SU-DHL-6 (cell line): ENCODE measurements around the gene INSC.

Source experiments
- H2AFZ ChIP-seq: fragments of 200-600 bp; sonication (generic); 2 replicates; pipeline ENCODE4 v1.6.1; 2014; ENCODE audit warnings: low read depth, mild to moderate bottlenecking, moderate library complexity, mixed read lengths, antibody characterized with exemption, low read length; ENCODE audit not compliant: severe bottlenecking
- H3F3A ChIP-seq: fragments of 200-600 bp; shearing (Covaris generic); 2 replicates; pipeline ENCODE4 v1.6.0; 2016; ENCODE audit warnings: antibody characterized with exemption, mild to moderate bottlenecking; ENCODE audit not compliant: insufficient read depth
- H3K27ac ChIP-seq: fragments of 200-600 bp; sonication (generic); 2 replicates; pipeline ENCODE4 v1.5.1; 2016; ENCODE audit warnings: low read depth, mild to moderate bottlenecking, low read length, moderate library complexity, mixed read lengths
- H3K27me3 ChIP-seq: fragments of 200-600 bp; sonication (generic), shearing (Covaris generic); 2 replicates; pipeline ENCODE4 v1.6.0; 2014; ENCODE audit warnings: mild to moderate bottlenecking, low read length
- H3K36me3 ChIP-seq: fragments of 200-600 bp; sonication (generic); 2 replicates; pipeline ENCODE4 v1.6.1; 2014; ENCODE audit warnings: mild to moderate bottlenecking, low read length, mixed read lengths
- H3K4me2 ChIP-seq: fragments of 300-600, 200-600 bp; shearing (Covaris generic), sonication (generic); 2 replicates; pipeline ENCODE4 v1.6.0; 2014; ENCODE audit warnings: low read length, low read depth, mild to moderate bottlenecking; ENCODE audit not compliant: poor library complexity, severe bottlenecking
- H3K4me3 ChIP-seq: fragments of 200-600 bp; sonication (generic); 2 replicates; pipeline ENCODE4 v1.5.1; 2014; ENCODE audit warnings: antibody characterized with exemption, low read length, mild to moderate bottlenecking, mixed read lengths; ENCODE audit not compliant: insufficient read depth, poor library complexity, severe bottlenecking
- H3K79me2 ChIP-seq: fragments of 200-600 bp; sonication (generic); 2 replicates; pipeline ENCODE4 v1.6.1; 2014; ENCODE audit warnings: mild to moderate bottlenecking, low read length, moderate library complexity; ENCODE audit not compliant: insufficient read depth
- H3K9ac ChIP-seq: fragments of 200-600 bp; sonication (generic); 2 replicates; pipeline ENCODE4 v1.7.0; 2014; ENCODE audit warnings: mild to moderate bottlenecking, low read length
- H3K9me2 ChIP-seq: fragments of 200-600 bp; sonication (generic); replicated peaks from 2 replicates; pipeline ENCODE4 v1.6.1; 2014; ENCODE audit warnings: low read length; ENCODE audit not compliant: insufficient read depth
- H3K9me3 ChIP-seq: fragments of 200-600 bp; sonication (generic); 2 replicates; pipeline ENCODE4 v1.6.1; 2014; ENCODE audit warnings: low read length, mixed read lengths; ENCODE audit not compliant: insufficient read depth
- H4K20me1 ChIP-seq: fragments of 200-600 bp; sonication (generic); 2 replicates; pipeline ENCODE4 v1.6.1; 2014; ENCODE audit warnings: low read depth, mild to moderate bottlenecking, antibody characterized with exemption, low read length, moderate library complexity, mixed read lengths
- CTCF ChIP-seq: fragments of 200-600 bp; sonication (generic); IDR thresholded peaks from one replicate; pipeline ENCODE4 v1.5.1; 2017; ENCODE audit warnings: antibody characterized with exemption, mild to moderate bottlenecking, low read length, moderate library complexity; ENCODE audit not compliant: insufficient read depth, poor library complexity, severe bottlenecking
- EZH2phosphoT487 ChIP-seq: fragments of 200-600 bp; sonication (generic), shearing (Covaris generic); conservative IDR thresholded peaks from 2 replicates; pipeline ENCODE4 v1.6.1; 2018; ENCODE audit warnings: mild to moderate bottlenecking, antibody characterized with exemption, low read length, moderate library complexity, mixed read lengths

The INSC gene

GRCh38 chr11:15199693-15200092, 85.0 kb downstream of the INSC start:
- TF ChIP-seq EZH2phosphoT487 (no peak), CTCF (no peak)
- H3K4me3 ChIP-seq: no peak overlapping the region
- H4K20me1 ChIP-seq: no peaks in the 10 kb centered on the region
- H3K36me3 ChIP-seq: no peaks in the 10 kb centered on the region
- no peaks in the 10 kb centered on the region for H3F3A ChIP-seq
- H3K9me2 ChIP-seq: no peaks in the 10 kb centered on the region
- no peaks in the 10 kb centered on the region for H3K79me2 ChIP-seq
- no peak overlapping the region for H3K9ac ChIP-seq
- H3K27ac ChIP-seq: no peak overlapping the region
- H3K9me3 ChIP-seq: no peaks in the 10 kb centered on the region
- H2AFZ ChIP-seq: no peak overlapping the region
- no peaks in the 10 kb centered on the region for H3K27me3 ChIP-seq
- H3K4me2 ChIP-seq: no peak overlapping the region

DNA sequence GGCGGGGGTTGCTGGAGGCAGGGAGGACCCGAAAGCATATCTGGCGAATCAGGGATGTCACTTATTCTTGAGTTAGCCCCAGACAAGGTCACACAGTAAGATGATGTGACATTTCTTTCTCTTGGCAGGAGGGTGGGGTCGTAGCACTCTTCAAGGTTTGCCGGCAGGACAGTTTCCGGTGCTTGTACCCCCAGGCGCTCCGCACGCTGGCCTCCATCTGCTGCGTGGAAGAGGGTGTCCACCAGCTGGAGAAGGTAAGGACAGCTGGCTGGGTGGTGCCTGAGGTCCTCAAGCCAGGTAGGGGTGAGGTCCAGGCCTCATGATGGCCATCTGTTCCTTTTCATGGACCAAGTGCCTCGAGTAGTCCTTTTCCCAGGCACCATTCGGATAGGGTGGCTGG, 86.0 kb downstream of the INSC start:
- H3K9me2 ChIP-seq: no peaks in the 10 kb centered on the region
- no peak overlapping the region for H3K9ac ChIP-seq
- no peaks in the 10 kb centered on the region for H3K9me3 ChIP-seq
- H3K27me3 ChIP-seq: no peaks in the 10 kb centered on the region
- no peaks in the 10 kb centered on the region for H3F3A ChIP-seq
- H3K4me3 ChIP-seq: no peak overlapping the region
- H3K36me3 ChIP-seq: no peaks in the 10 kb centered on the region
- H4K20me1 ChIP-seq: no peaks in the 10 kb centered on the region
- no peak overlapping the region for H2AFZ ChIP-seq
- H3K27ac ChIP-seq: no peak overlapping the region
- no peaks in the 10 kb centered on the region for H3K79me2 ChIP-seq
- TF ChIP-seq EZH2phosphoT487 (no peak), CTCF (no peak)
- H3K4me2 ChIP-seq: no peak overlapping the region

DNA sequence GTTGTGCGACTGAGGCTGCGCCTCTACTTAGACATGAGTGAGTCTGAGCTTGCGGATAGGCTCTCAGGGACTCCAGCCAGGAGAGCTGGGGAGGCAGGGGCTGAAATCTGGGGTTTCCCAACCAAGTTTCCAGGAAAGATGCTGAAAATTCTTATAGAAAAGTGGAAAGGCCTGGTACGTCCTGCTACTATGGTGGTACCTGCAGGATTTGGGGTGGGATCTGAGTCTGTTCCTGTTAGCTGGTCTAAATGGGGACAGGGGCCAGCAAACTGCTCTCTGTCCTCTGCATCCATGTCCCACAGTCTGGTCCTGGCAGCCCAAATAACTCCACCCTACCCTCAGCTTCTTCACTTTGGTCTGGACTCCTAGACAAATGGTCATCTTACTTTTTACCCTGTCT, 86.9 kb downstream of the INSC start:
- Histone ChIP-seq H3K9me2 (no peaks in the 10 kb centered on the region), H3K9ac (no peak overlapping the region), H3K4me2 (no peak overlapping the region)

More for the DNA sequence above, 86.9 kb downstream of the INSC start:
- Histone ChIP-seq H3F3A (no peaks in the 10 kb centered on the region), H3K79me2 (no peaks in the 10 kb centered on the region), H3K27me3 (no peaks in the 10 kb centered on the region), H2AFZ (no peak overlapping the region), H3K27ac (no peak overlapping the region), H3K4me3 (no peak overlapping the region), H4K20me1 (no peaks in the 10 kb centered on the region), H3K36me3 (no peaks in the 10 kb centered on the region), H3K9me3 (no peaks in the 10 kb centered on the region)
- no peak for TF ChIP-seq CTCF
- TF ChIP-seq EZH2phosphoT487: no peak
